ENCODE data around the gene ARL8B. TPM values are rescaled to one million over a fixed set of nuclear protein-coding genes. Genes with fewer than 3 reads are reported as not detected.

Gene ARL8B
- total and polyA plus RNA-seq, 2 experiments from 2014 or later = 26.4 to 41.1 TPM

GRCh38 chr3:5227812-5228211 lies 105.7 kb downstream of the ARL8B start:
- TF ChIP-seq CTCF (IDR thresholded peaks at IDR 0.05; ENCODE audit: low read depth, low read length) = no peak
- DNase-seq (ENCODE audit: low read depth in 1 of 2, low spot score in 1 of 2) = peak in 1 of 2 donors; percentile 59

GRCh38 chr3:5229414-5229813 lies 107.3 kb downstream of the ARL8B start:
- no peak for DNase-seq (ENCODE audit: low read depth in 1 of 2, low spot score in 1 of 2)
- no peak overlapping the region for H3K4me3 ChIP-seq
- no peaks in the 10 kb centered on the region for H3K9me3 ChIP-seq (ENCODE audit: low read depth)
- no peaks in the 10 kb centered on the region for H3K27me3 ChIP-seq
- no peak overlapping the region for H3K27ac ChIP-seq
- no peaks in the 10 kb centered on the region for H3K4me1 ChIP-seq (ENCODE audit: low read depth)
- H3K36me3 ChIP-seq = no peaks in the 10 kb centered on the region
- TF ChIP-seq CTCF (IDR thresholded peaks at IDR 0.05; ENCODE audit: low read depth, low read length) = no peak

More at GRCh38 chr3:5227812-5228211, 105.7 kb downstream of the ARL8B start:
- no peaks in the 10 kb centered on the region for H3K27me3 ChIP-seq
- H3K27ac ChIP-seq = no peak overlapping the region
- H3K9me3 ChIP-seq (ENCODE audit: low read depth) = no peaks in the 10 kb centered on the region
- no peaks in the 10 kb centered on the region for H3K36me3 ChIP-seq
- no peaks in the 10 kb centered on the region for H3K4me1 ChIP-seq (ENCODE audit: low read depth)
- H3K4me3 ChIP-seq = no peak overlapping the region

Other genes with a start within 250 kb of the ARL8B start
- gene BHLHE40, start 142.9 kb upstream of the ARL8B start, total RNA-seq = 15.3 and 18.4 TPM in 2 replicates
- 11.7 and 15.0 TPM in 2 replicates for gene BHLHE40, start 142.9 kb upstream of the ARL8B start, polyA plus RNA-seq
- 50.6 and 51.6 TPM in 2 replicates for gene EDEM1, start 65.4 kb downstream of the ARL8B start, total RNA-seq
- gene EDEM1, start 65.4 kb downstream of the ARL8B start, polyA plus RNA-seq = 4.5 and 5.0 TPM in 2 replicates

All from cardiac muscle cell (in vitro differentiated cells and primary cell).